Esophagus muscularis mucosa (tissue), 4 donors: ENCODE data around the gene EGF.

Experiments
- EP300 ChIP-seq: sonication (generic); formaldehyde crosslinking; IDR thresholded peaks from one replicate; pipeline ENCODE4 v1.6.1; 2017; ENCODE audit warnings: antibody characterized with exemption
- POLR2A ChIP-seq: fragments of 450-650 bp; IDR thresholded peaks from one replicate; pipeline ENCODE4 v1.6.1; 2017; ENCODE audit warnings: antibody characterized with exemption, moderate library complexity, mild to moderate bottlenecking, low read depth
- TF ChIP-seq, protein P1 (sequence below), 3 experiments: fragments of 200-600 bp in 2 of 3; fragments of 450-650 bp in 1 of 3; sonication (generic) in 2 of 3; IDR thresholded peaks; one replicate each; pipeline ENCODE4 v1.5.1; 2017 to 2019; ENCODE audit warnings: antibody characterized with exemption in 3 of 3, mild to moderate bottlenecking in 2 of 3, moderate library complexity in 1 of 3

DNA sequence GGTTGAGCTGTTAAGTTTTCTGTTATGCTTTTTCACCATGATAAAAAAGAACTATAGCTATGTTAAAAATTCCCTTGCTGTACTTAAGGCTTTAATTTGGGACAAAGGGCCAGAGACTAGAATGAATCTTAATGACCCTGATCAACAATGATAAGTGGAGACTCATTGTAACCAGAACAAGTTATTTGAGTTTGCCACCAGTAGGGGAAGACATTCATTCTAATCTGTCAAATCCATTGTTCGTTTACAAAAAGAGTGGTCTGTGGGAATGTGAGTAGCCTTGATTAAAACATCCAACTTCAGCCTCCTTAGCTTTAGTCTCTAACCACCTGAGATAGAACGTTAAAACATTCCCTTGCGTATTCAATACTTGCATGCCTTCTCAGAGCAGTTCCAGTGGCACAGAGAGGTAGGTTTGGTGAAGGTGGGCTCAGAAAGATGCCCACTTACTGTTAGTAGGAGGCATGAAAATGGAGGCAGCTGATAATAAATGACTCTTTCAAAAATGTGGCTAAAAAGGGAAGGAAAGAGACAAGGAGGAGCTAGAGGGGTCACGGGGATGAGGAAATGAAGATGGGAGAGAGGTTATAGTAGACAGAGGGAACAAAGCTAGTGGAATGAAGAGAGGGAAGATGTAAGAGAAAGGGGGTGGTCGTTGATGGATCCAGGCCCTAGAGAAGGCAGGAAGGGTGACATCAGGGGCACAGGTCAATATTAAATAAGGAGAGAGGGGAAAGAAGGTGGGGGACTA lies 66.2 kb downstream of the EGF start:
- TF ChIP-seq, protein P1, sequence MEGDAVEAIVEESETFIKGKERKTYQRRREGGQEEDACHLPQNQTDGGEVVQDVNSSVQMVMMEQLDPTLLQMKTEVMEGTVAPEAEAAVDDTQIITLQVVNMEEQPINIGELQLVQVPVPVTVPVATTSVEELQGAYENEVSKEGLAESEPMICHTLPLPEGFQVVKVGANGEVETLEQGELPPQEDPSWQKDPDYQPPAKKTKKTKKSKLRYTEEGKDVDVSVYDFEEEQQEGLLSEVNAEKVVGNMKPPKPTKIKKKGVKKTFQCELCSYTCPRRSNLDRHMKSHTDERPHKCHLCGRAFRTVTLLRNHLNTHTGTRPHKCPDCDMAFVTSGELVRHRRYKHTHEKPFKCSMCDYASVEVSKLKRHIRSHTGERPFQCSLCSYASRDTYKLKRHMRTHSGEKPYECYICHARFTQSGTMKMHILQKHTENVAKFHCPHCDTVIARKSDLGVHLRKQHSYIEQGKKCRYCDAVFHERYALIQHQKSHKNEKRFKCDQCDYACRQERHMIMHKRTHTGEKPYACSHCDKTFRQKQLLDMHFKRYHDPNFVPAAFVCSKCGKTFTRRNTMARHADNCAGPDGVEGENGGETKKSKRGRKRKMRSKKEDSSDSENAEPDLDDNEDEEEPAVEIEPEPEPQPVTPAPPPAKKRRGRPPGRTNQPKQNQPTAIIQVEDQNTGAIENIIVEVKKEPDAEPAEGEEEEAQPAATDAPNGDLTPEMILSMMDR (IDR thresholded peaks at IDR 0.05): no peak
- no peak for TF ChIP-seq POLR2A
- no peak for TF ChIP-seq EP300
